Stomach (tissue), 4 donors: ENCODE data around the gene DLGAP1.

ENCODE experiments used
- CTCF ChIP-seq, 7 experiments: fragments of 450-650 bp in 4 of 7; fragments of 200-600 bp in 3 of 7; sonication (generic) in 3 of 7; IDR thresholded peaks; one replicate each; pipeline ENCODE4 v1.5.1; 2016 to 2019; ENCODE audit warnings: antibody characterized with exemption in 7 of 7, control low read depth in 2 of 7, mild to moderate bottlenecking in 1 of 7
- EP300 ChIP-seq: sonication (generic); formaldehyde crosslinking; IDR thresholded peaks from one replicate; pipeline ENCODE4 v1.6.1; 2017; ENCODE audit warnings: antibody characterized with exemption

GRCh38 chr18:3461704-3462103 lies 993.4 kb downstream of the DLGAP1 start:
- no peak for TF ChIP-seq CTCF (IDR thresholded peaks at IDR 0.05)
- no peak for TF ChIP-seq EP300
